ENCODE measurements around the gene RPAP3. TPM values are rescaled to one million over a fixed set of nuclear protein-coding genes. Genes with fewer than 3 reads are reported as not detected.

Gene RPAP3
- total RNA-seq, 2 donors from 2014 or later, result 16.7 to 17.0 TPM

DNA sequence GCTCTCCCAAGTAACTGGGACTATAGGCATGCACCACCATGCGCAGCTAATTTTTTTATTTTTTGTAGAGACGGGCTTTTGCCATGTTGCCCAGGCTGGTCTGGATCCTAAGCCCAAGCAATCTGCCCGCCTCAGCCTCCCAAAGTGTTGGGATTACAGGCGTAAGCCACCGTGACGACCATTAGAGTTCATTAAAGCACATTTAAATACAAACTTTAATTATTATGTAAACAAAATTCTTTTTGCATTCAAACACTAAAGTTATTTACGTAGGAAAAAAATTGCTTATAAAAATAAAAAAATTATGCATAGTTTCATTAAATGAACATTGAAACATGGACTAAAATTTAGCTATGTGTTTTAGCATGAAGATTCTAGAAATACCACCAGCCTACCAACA, 7.2 kb downstream of the RPAP3 start:
- Histone ChIP-seq H3K27me3 (no peaks in the 10 kb centered on the region), H3K4me3 (no peak overlapping the region), H3K9ac (ENCODE audit: low read depth in 2 of 2, low read length in 2 of 2) (no peak overlapping the region), H3K36me3 (no peaks in the 10 kb centered on the region), H3K4me1 (no peaks in the 10 kb centered on the region), H3K27ac (no peak overlapping the region), H3K9me3 (no peaks in the 10 kb centered on the region)
- intact Hi-C loops (cut with DNase I), result no loop called here
- no peak for TF ChIP-seq CTCF (IDR thresholded peaks at IDR 0.05)
- DNase-seq, result no peak

- intact Hi-C loops (cut with DNase I), result no loop called here
- Histone ChIP-seq H3K4me1 (no peaks in the 10 kb centered on the region), H3K9me3 (no peaks in the 10 kb centered on the region), H3K4me3 (no peak overlapping the region), H3K27me3 (no peaks in the 10 kb centered on the region), H3K36me3 (no peaks in the 10 kb centered on the region), H3K9ac (ENCODE audit: low read depth in 2 of 2, low read length in 2 of 2) (no peak overlapping the region), H3K27ac (no peak overlapping the region)
- no peak for TF ChIP-seq CTCF (IDR thresholded peaks at IDR 0.05)
- DNase-seq, result no peak
These were observed 7.8 kb downstream of the RPAP3 start for GRCh38 chr12:47698055-47698454.

GRCh38 chr12:47689215-47689614, 16.6 kb downstream of the RPAP3 start:
- no peaks in the 10 kb centered on the region for H3K4me1 ChIP-seq
- TF ChIP-seq CTCF (IDR thresholded peaks at IDR 0.05), result no peak

GRCh38 chr12:47687636-47688035, 18.2 kb downstream of the RPAP3 start:
- TF ChIP-seq CTCF (IDR thresholded peaks at IDR 0.05), result no peak
- Histone ChIP-seq H3K4me1 (no peaks in the 10 kb centered on the region), H3K4me3 (no peak overlapping the region), H3K27ac (no peak overlapping the region), H3K27me3 (no peaks in the 10 kb centered on the region), H3K9me3 (no peaks in the 10 kb centered on the region), H3K36me3 (no peaks in the 10 kb centered on the region), H3K9ac (ENCODE audit: low read depth in 2 of 2, low read length in 2 of 2) (no peak overlapping the region)
- DNase-seq, result no peak
- intact Hi-C loops (cut with DNase I), result loop anchor here (10.0 kb wide), 1 partner anchor 653 kb away; no protein-coding TSS in a partner anchor

More at GRCh38 chr12:47689215-47689614, 16.6 kb downstream of the RPAP3 start:
- Histone ChIP-seq H3K36me3 (no peaks in the 10 kb centered on the region), H3K27ac (no peak overlapping the region), H3K4me3 (no peak overlapping the region), H3K27me3 (no peaks in the 10 kb centered on the region), H3K9ac (ENCODE audit: low read depth in 2 of 2, low read length in 2 of 2) (no peak overlapping the region), H3K9me3 (no peaks in the 10 kb centered on the region)
- DNase-seq, result no peak
- intact Hi-C loops (cut with DNase I), result loop anchor here (10.0 kb wide), 1 partner anchor 654 kb away; no protein-coding TSS in a partner anchor

DNA sequence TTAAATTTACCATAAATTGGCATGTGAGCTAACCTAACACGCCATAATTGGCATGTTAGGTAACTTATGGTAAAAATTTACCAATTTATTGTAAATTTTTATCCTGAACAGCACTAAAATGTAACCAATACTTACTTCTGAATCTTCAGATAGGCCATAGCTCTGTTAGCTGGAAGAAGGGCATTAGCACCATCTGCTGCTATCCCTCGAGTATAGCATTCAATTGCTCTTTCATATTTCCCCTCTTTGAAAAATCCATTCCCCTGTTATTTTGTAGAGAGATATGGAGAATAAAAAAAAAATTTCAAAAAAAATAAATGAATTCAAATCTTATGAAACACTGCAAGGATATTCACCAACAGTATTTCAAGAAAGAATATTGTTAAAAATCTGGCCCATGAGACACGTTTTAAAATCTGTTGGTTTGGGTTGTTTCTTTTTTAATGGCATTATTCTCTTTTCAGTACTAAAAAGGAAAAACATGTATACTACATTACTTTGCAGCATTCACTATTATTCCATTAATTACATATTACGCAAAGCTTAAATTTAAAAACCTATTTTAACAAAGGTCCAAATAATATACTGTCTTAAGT, 19.1 kb downstream of the RPAP3 start:
- intact Hi-C loops (cut with DNase I), result loop anchor here (10.0 kb wide), 1 partner anchor 652 kb away; no protein-coding TSS in a partner anchor

More for the DNA sequence above, 19.1 kb downstream of the RPAP3 start:
- DNase-seq, result no peak
- Histone ChIP-seq H3K36me3 (no peaks in the 10 kb centered on the region), H3K9ac (ENCODE audit: low read depth in 2 of 2, low read length in 2 of 2) (no peak overlapping the region), H3K27ac (no peak overlapping the region), H3K4me3 (no peak overlapping the region), H3K9me3 (no peaks in the 10 kb centered on the region), H3K4me1 (no peaks in the 10 kb centered on the region), H3K27me3 (no peaks in the 10 kb centered on the region)
- peak; percentile 37 for TF ChIP-seq CTCF (IDR thresholded peaks at IDR 0.05)
